Measurements from ENCODE around the gene PSAT1. TPM values are rescaled to one million over a fixed set of nuclear protein-coding genes. Genes with fewer than 3 reads are reported as not detected.

Gene PSAT1
- total RNA-seq, 1 experiment from 2014 or later: 71.8 TPM

DNA sequence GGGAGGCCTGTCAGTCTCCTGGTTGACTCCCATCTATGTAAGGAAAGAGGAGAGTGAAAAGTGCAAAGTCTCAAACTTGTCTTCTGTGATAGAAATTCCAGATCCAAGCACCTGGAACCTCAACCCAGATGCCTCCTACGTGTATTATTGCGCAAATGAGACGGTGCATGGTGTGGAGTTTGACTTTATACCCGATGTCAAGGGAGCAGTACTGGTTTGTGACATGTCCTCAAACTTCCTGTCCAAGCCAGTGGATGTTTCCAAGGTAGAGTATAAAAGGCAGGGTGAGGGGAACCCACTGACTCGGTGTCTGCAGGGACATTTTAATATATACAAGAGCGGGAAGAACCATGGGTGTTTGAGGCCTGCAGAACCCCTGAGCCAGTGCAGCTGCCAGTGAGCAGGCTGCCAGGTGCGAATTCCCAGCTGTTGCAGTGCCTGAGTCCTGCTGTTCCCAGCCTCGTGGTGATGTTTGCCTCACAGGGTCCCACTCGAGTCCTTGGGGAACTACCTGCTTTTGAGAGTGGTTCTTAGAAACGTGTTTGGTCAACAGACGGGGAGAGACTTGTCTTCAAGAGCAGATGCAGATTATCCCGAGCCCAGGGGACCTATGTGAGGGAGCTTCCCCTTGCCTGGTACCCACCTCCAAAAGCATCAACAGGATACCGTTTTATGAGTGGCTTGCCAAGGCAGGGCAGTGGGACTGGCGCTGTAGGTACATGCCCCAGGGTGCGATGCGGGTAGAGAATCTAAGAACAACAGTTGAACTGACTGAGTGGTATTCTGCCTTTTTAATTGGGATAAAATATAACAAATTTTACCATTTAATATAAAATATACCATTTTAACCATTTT lies 9.5 kb downstream of the PSAT1 start:
- intact Hi-C loops (cut with micrococcal nuclease; ENCODE audit: unreplicated experiment): no loop called here

DNA sequence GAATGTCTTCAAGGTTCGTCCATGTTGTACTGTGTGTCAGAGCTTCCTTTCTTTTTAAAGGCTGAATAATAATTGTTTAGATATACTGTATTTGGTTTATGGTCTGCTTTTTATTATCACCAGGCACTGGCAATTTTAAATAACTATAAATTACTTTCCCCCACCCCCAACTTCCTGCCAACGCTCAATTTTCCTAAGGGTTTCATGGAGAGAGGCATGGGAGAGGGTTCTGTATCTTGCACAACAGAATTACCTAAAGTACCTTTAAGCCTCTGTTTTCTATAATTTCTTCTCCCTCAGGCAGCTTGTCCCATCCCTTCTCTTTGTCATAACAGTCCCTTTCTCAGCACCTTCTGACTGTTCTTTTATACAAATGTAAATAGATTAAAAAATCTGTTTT lies 10.4 kb downstream of the PSAT1 start:
- no TSS peak for BruUV-seq (replicated peaks)
- ChIA-PET CTCF (no interaction called here), POLR2A (interaction anchor here (0.7 kb wide), 1 partner anchor 9 kb away, joined by 3 read pairs; no protein-coding TSS in a partner anchor)
- no peak for ATAC-seq
- Histone ChIP-seq H3K27ac (ENCODE audit: low read length) (no peak overlapping the region), H3K36me3 (ENCODE audit: control insufficient read depth, insufficient read depth, low read length) (peaks cover 23% of the 10 kb centered on the region), H3K4me3 (ENCODE audit: low read depth in 2 of 2, low read length in 2 of 2) (no peak overlapping the region), H3K4me1 (ENCODE audit: control insufficient read depth, insufficient read depth, low read length) (peaks cover 4% of the 10 kb centered on the region; the same call in 1 of the 2 replicates), H3K27me3 (ENCODE audit: control insufficient read depth, insufficient read depth, low read length) (no peaks in the 10 kb centered on the region), H3K9me3 (ENCODE audit: control insufficient read depth, insufficient read depth, low read depth, low read length) (no peaks in the 10 kb centered on the region)
- in situ Hi-C loops (cut with HindIII; ENCODE audit: low pct_unique_long_range_greater_than_20kb, low sequenced_read_pairs) (no loop called here), intact Hi-C loops (cut with micrococcal nuclease; ENCODE audit: unreplicated experiment) (no loop called here)
- TF ChIP-seq TCF7L2 (IDR thresholded peaks at IDR 0.05; ENCODE audit: low read depth, low read length): no peak
- TF ChIP-seq, protein P1, sequence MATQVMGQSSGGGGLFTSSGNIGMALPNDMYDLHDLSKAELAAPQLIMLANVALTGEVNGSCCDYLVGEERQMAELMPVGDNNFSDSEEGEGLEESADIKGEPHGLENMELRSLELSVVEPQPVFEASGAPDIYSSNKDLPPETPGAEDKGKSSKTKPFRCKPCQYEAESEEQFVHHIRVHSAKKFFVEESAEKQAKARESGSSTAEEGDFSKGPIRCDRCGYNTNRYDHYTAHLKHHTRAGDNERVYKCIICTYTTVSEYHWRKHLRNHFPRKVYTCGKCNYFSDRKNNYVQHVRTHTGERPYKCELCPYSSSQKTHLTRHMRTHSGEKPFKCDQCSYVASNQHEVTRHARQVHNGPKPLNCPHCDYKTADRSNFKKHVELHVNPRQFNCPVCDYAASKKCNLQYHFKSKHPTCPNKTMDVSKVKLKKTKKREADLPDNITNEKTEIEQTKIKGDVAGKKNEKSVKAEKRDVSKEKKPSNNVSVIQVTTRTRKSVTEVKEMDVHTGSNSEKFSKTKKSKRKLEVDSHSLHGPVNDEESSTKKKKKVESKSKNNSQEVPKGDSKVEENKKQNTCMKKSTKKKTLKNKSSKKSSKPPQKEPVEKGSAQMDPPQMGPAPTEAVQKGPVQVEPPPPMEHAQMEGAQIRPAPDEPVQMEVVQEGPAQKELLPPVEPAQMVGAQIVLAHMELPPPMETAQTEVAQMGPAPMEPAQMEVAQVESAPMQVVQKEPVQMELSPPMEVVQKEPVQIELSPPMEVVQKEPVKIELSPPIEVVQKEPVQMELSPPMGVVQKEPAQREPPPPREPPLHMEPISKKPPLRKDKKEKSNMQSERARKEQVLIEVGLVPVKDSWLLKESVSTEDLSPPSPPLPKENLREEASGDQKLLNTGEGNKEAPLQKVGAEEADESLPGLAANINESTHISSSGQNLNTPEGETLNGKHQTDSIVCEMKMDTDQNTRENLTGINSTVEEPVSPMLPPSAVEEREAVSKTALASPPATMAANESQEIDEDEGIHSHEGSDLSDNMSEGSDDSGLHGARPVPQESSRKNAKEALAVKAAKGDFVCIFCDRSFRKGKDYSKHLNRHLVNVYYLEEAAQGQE (IDR thresholded peaks at IDR 0.05; ENCODE audit: insufficient read depth in 1 of 2, low read depth in 2 of 2, low read length in 1 of 2): no peak
- no peak for TF ChIP-seq SIN3A (IDR thresholded peaks at IDR 0.05; ENCODE audit: borderline replicate concordance, insufficient read depth, low read depth, low read length)
- TF ChIP-seq POLR2AphosphoS5 (IDR thresholded peaks at IDR 0.05; ENCODE audit: low read depth, low read length): no peak
- TF ChIP-seq, protein P2, sequence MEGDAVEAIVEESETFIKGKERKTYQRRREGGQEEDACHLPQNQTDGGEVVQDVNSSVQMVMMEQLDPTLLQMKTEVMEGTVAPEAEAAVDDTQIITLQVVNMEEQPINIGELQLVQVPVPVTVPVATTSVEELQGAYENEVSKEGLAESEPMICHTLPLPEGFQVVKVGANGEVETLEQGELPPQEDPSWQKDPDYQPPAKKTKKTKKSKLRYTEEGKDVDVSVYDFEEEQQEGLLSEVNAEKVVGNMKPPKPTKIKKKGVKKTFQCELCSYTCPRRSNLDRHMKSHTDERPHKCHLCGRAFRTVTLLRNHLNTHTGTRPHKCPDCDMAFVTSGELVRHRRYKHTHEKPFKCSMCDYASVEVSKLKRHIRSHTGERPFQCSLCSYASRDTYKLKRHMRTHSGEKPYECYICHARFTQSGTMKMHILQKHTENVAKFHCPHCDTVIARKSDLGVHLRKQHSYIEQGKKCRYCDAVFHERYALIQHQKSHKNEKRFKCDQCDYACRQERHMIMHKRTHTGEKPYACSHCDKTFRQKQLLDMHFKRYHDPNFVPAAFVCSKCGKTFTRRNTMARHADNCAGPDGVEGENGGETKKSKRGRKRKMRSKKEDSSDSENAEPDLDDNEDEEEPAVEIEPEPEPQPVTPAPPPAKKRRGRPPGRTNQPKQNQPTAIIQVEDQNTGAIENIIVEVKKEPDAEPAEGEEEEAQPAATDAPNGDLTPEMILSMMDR (IDR thresholded peaks at IDR 0.05): no peak
- no peak for DNase-seq (ENCODE audit: low read depth, low spot score)

More for the DNA sequence above, 9.5 kb downstream of the PSAT1 start:
- DNase-seq (ENCODE audit: low read depth, low spot score): no peak
- no peak for TF ChIP-seq SIN3A (IDR thresholded peaks at IDR 0.05; ENCODE audit: borderline replicate concordance, insufficient read depth, low read depth, low read length)
- TF ChIP-seq, protein P1 (IDR thresholded peaks at IDR 0.05; ENCODE audit: insufficient read depth in 1 of 2, low read depth in 2 of 2, low read length in 1 of 2): no peak
- no peak for TF ChIP-seq TCF7L2 (IDR thresholded peaks at IDR 0.05; ENCODE audit: low read depth, low read length)
- TF ChIP-seq, protein P2 (IDR thresholded peaks at IDR 0.05): no peak
- no peak for TF ChIP-seq POLR2AphosphoS5 (IDR thresholded peaks at IDR 0.05; ENCODE audit: low read depth, low read length)
- Histone ChIP-seq H3K9me3 (ENCODE audit: control insufficient read depth, insufficient read depth, low read depth, low read length) (no peaks in the 10 kb centered on the region), H3K36me3 (ENCODE audit: control insufficient read depth, insufficient read depth, low read length) (peaks cover 30% of the 10 kb centered on the region), H3K27ac (ENCODE audit: low read length) (no peak overlapping the region), H3K4me3 (ENCODE audit: low read depth in 2 of 2, low read length in 2 of 2) (no peak overlapping the region), H3K4me1 (ENCODE audit: control insufficient read depth, insufficient read depth, low read length) (no peaks in the 10 kb centered on the region), H3K27me3 (ENCODE audit: control insufficient read depth, insufficient read depth, low read length) (no peaks in the 10 kb centered on the region)
- no TSS peak for BruUV-seq (replicated peaks)
- in situ Hi-C loops (cut with HindIII; ENCODE audit: low pct_unique_long_range_greater_than_20kb, low sequenced_read_pairs): no loop called here
- no peak for ATAC-seq
- CTCF ChIA-PET: no interaction called here
- POLR2A ChIA-PET: no interaction called here
